Skeletal muscle tissue (tissue), 4 donors: Measurements from ENCODE around the gene IL2RA. TPM values are rescaled to one million over a fixed set of nuclear protein-coding genes. Genes with fewer than 3 reads are reported as not detected.
"Not testable (repeated sequence)": the region's sequence is repeated elsewhere in the genome, so short reads cannot be mapped to it uniquely, and the experiment has no call there.

Experiments
- H3K27ac ChIP-seq: one replicate; pipeline ENCODE4 v1.7.0; 2013; ENCODE audit warnings: mild to moderate bottlenecking, low read depth, low read length, inconsistent platforms
- H3K27me3 ChIP-seq, 3 donors: one replicate each; pipeline ENCODE4 v1.7.0; 2013; ENCODE audit warnings: low read length in 3 of 3; ENCODE audit not compliant: control insufficient read depth in 3 of 3, insufficient read depth in 3 of 3
- H3K36me3 ChIP-seq, 3 donors: one replicate each; pipeline ENCODE4 v1.7.0; 2013; ENCODE audit warnings: low read length in 3 of 3; ENCODE audit not compliant: control insufficient read depth in 3 of 3, insufficient read depth in 3 of 3
- H3K4me1 ChIP-seq, 3 donors: one replicate each; pipeline ENCODE4 v1.7.0; 2013; ENCODE audit warnings: low read length in 3 of 3, mild to moderate bottlenecking in 3 of 3; ENCODE audit not compliant: control insufficient read depth in 3 of 3, insufficient read depth in 3 of 3
- H3K4me3 ChIP-seq, 3 donors: one replicate each; pipeline ENCODE4 v1.7.0; 2013; ENCODE audit warnings: low read length in 3 of 3
- H3K9ac ChIP-seq, 3 donors: one replicate each; pipeline ENCODE4 v1.7.0; 2013; ENCODE audit warnings: low read length in 3 of 3, mild to moderate bottlenecking in 3 of 3, moderate library complexity in 2 of 3, low read depth in 1 of 3
- H3K9me3 ChIP-seq, 3 donors: one replicate each; pipeline ENCODE4 v1.7.0; 2013; ENCODE audit warnings: low read length in 3 of 3; ENCODE audit not compliant: control insufficient read depth in 3 of 3
- total RNA-seq: library from RNA; depleted of rRNA; stranded (reverse); fragments of >200 nt; gene quantifications from one replicate; pipeline ENCODE4 v1.2.3, GENCODE V29; 2014
- donor health status: Osteomylitis.

Gene IL2RA
- total RNA-seq, 1 donor from 2014 or later, result not detected

GRCh38 chr10:6070660-6071059 lies 8.5 kb upstream of the IL2RA start:
- H3K9me3 ChIP-seq, result no peaks in the 10 kb centered on the region
- no peak overlapping the region for H3K27ac ChIP-seq
- H3K4me3 ChIP-seq, result no peak overlapping the region
- H3K9ac ChIP-seq, result no peak overlapping the region
- peaks cover 0 to 9% (median 2%) of the 10 kb centered on the region in 3 donors for H3K4me1 ChIP-seq
- H3K36me3 ChIP-seq, result no peaks in the 10 kb centered on the region
- no peaks in the 10 kb centered on the region for H3K27me3 ChIP-seq

GRCh38 chr10:6069081-6069931 lies 7.1 kb upstream of the IL2RA start:
- no peak overlapping the region for H3K27ac ChIP-seq
- H3K9ac ChIP-seq, result no peak overlapping the region
- no peaks in the 10 kb centered on the region for H3K27me3 ChIP-seq
- H3K9me3 ChIP-seq, result no peaks in the 10 kb centered on the region
- H3K4me3 ChIP-seq, result no peak overlapping the region
- H3K4me1 ChIP-seq, result peaks cover 0 to 9% (median 2%) of the 10 kb centered on the region in 3 donors
- H3K36me3 ChIP-seq, result no peaks in the 10 kb centered on the region

GRCh38 chr10:6068422-6068821 lies 6.3 kb upstream of the IL2RA start:
- Histone ChIP-seq H3K27ac (no peak overlapping the region), H3K4me1 (peaks cover 0 to 9% (median 2%) of the 10 kb centered on the region in 3 donors)

GRCh38 chr10:6068006-6068405 lies 5.8 kb upstream of the IL2RA start:
- H3K9ac ChIP-seq, result no peak overlapping the region
- no peak overlapping the region for H3K27ac ChIP-seq
- no peaks in the 10 kb centered on the region for H3K36me3 ChIP-seq
- H3K4me3 ChIP-seq, result no peak overlapping the region
- H3K4me1 ChIP-seq, result peaks cover 0 to 9% (median 2%) of the 10 kb centered on the region in 3 donors
- no peaks in the 10 kb centered on the region for H3K27me3 ChIP-seq
- no peaks in the 10 kb centered on the region for H3K9me3 ChIP-seq

More at GRCh38 chr10:6068422-6068821, 6.3 kb upstream of the IL2RA start:
- H3K27me3 ChIP-seq, result no peaks in the 10 kb centered on the region
- H3K9ac ChIP-seq, result no peak overlapping the region
- no peaks in the 10 kb centered on the region for H3K36me3 ChIP-seq
- H3K4me3 ChIP-seq, result no peak overlapping the region
- no peaks in the 10 kb centered on the region for H3K9me3 ChIP-seq

GRCh38 chr10:6067457-6067856 lies 5.3 kb upstream of the IL2RA start:
- H3K9me3 ChIP-seq, result no peaks in the 10 kb centered on the region
- no peak overlapping the region for H3K27ac ChIP-seq
- H3K4me3 ChIP-seq, result no peak overlapping the region
- no peak overlapping the region for H3K9ac ChIP-seq
- H3K4me1 ChIP-seq, result peaks cover 0 to 9% (median 2%) of the 10 kb centered on the region in 3 donors
- no peaks in the 10 kb centered on the region for H3K36me3 ChIP-seq
- no peaks in the 10 kb centered on the region for H3K27me3 ChIP-seq

GRCh38 chr10:6065835-6066234 lies 3.7 kb upstream of the IL2RA start:
- Histone ChIP-seq H3K36me3 (no peaks in the 10 kb centered on the region), H3K9me3 (no peaks in the 10 kb centered on the region), H3K9ac (no peak overlapping the region), H3K4me1 (peaks cover 0 to 3% (median 2%) of the 10 kb centered on the region in 3 donors), H3K4me3 (no peak overlapping the region), H3K27ac (no peak overlapping the region), H3K27me3 (no peaks in the 10 kb centered on the region)

- Histone ChIP-seq H3K36me3 (no peaks in the 10 kb centered on the region), H3K4me1 (peaks cover 0 to 3% (median 2%) of the 10 kb centered on the region in 3 donors), H3K27me3 (no peaks in the 10 kb centered on the region), H3K9me3 (no peaks in the 10 kb centered on the region), H3K27ac (no peak overlapping the region), H3K9ac (no peak overlapping the region), H3K4me3 (no peak overlapping the region)
These were observed 3.2 kb upstream of the IL2RA start for GRCh38 chr10:6065406-6065805.

- H3K36me3 ChIP-seq, H3K27ac ChIP-seq, H3K9me3 ChIP-seq, H3K9ac ChIP-seq, H3K4me1 ChIP-seq, H3K4me3 ChIP-seq, H3K27me3 ChIP-seq: not testable (repeated sequence)
These were observed 2.6 kb upstream of the IL2RA start for GRCh38 chr10:6064726-6065125.

GRCh38 chr10:6064119-6064518 lies 2.0 kb upstream of the IL2RA start:
- Histone ChIP-seq H3K27ac (no peak overlapping the region), H3K9ac (no peak overlapping the region), H3K36me3 (no peaks in the 10 kb centered on the region), H3K27me3 (no peaks in the 10 kb centered on the region), H3K4me3 (no peak overlapping the region), H3K9me3 (no peaks in the 10 kb centered on the region), H3K4me1 (peaks cover 0 to 3% (median 2%) of the 10 kb centered on the region in 3 donors)

GRCh38 chr10:6061056-6061455 lies 1.1 kb downstream of the IL2RA start:
- no peaks in the 10 kb centered on the region for H3K36me3 ChIP-seq
- H3K9ac ChIP-seq, result no peak overlapping the region
- H3K27ac ChIP-seq, result no peak overlapping the region
- H3K4me1 ChIP-seq, result peaks cover 0 to 3% (median 0%) of the 10 kb centered on the region in 3 donors
- no peaks in the 10 kb centered on the region for H3K27me3 ChIP-seq
- H3K9me3 ChIP-seq, result no peaks in the 10 kb centered on the region
- no peak overlapping the region for H3K4me3 ChIP-seq
